Measurements from ENCODE around the gene MPV17.
"Not testable (repeated sequence)": the region's sequence is repeated elsewhere in the genome, so short reads cannot be mapped to it uniquely, and the experiment has no call there.

MPV17 gene

GRCh38 chr2:27275211-27276150 lies 47.4 kb downstream of the MPV17 start, which contains the start of gene DNAJC5G:
TSS of gene DNAJC5G (plus strand) at chr2:27275433. CDS start at chr2:27276729, 1,296 bp downstream.
- no peaks in the 10 kb centered on the region for H3K9me3 Mint-ChIP-seq
- peaks cover 26% of the 10 kb centered on the region for H3K27me3 Mint-ChIP-seq
- no peak within 1 kb of the TSS for H3K27ac Mint-ChIP-seq
- H3K4me1 Mint-ChIP-seq (ENCODE audit: low read depth) = peaks cover 6% of the 10 kb centered on the region
- no peaks in the 10 kb centered on the region for H3K36me3 Mint-ChIP-seq (ENCODE audit: low read depth)
- intact Hi-C loops (cut with micrococcal nuclease) = no loop called here
- no peak within 1 kb of the TSS for H3K4me3 Mint-ChIP-seq

- H3K4me3 Mint-ChIP-seq; H3K9me3 Mint-ChIP-seq; H3K27ac Mint-ChIP-seq; intact Hi-C loops (cut with micrococcal nuclease); H3K36me3 Mint-ChIP-seq (ENCODE audit: low read depth); H3K4me1 Mint-ChIP-seq (ENCODE audit: low read depth): not testable (repeated sequence)
- H3K27me3 Mint-ChIP-seq = peaks cover 29% of the 10 kb centered on the region
These were observed 50.1 kb downstream of the MPV17 start for GRCh38 chr2:27272537-27273522.

GRCh38 chr2:27271631-27272340 lies 51.1 kb downstream of the MPV17 start:
- no peaks in the 10 kb centered on the region for H3K9me3 Mint-ChIP-seq
- H3K4me1 Mint-ChIP-seq (ENCODE audit: low read depth) = no peaks in the 10 kb centered on the region
- intact Hi-C loops (cut with micrococcal nuclease) = no loop called here
- H3K27me3 Mint-ChIP-seq = peaks cover 22% of the 10 kb centered on the region
- H3K4me3 Mint-ChIP-seq = no peak overlapping the region
- H3K36me3 Mint-ChIP-seq (ENCODE audit: low read depth) = no peaks in the 10 kb centered on the region
- H3K27ac Mint-ChIP-seq = no peak overlapping the region

GRCh38 chr2:27270670-27271069 lies 52.2 kb downstream of the MPV17 start:
- Mint-ChIP-seq H3K4me1 (ENCODE audit: low read depth) (no peaks in the 10 kb centered on the region), H3K4me3 (no peak overlapping the region), H3K9me3 (no peaks in the 10 kb centered on the region), H3K36me3 (ENCODE audit: low read depth) (no peaks in the 10 kb centered on the region), H3K27me3 (peaks cover 21% of the 10 kb centered on the region), H3K27ac (no peak overlapping the region)
- intact Hi-C loops (cut with micrococcal nuclease) = no loop called here

GRCh38 chr2:27270131-27270530 lies 52.8 kb downstream of the MPV17 start:
- Mint-ChIP-seq H3K4me3 (no peak overlapping the region), H3K27ac (no peak overlapping the region), H3K36me3 (ENCODE audit: low read depth) (no peaks in the 10 kb centered on the region), H3K27me3 (peaks cover 21% of the 10 kb centered on the region), H3K9me3 (no peaks in the 10 kb centered on the region), H3K4me1 (ENCODE audit: low read depth) (no peaks in the 10 kb centered on the region)
- intact Hi-C loops (cut with micrococcal nuclease) = no loop called here

DNA sequence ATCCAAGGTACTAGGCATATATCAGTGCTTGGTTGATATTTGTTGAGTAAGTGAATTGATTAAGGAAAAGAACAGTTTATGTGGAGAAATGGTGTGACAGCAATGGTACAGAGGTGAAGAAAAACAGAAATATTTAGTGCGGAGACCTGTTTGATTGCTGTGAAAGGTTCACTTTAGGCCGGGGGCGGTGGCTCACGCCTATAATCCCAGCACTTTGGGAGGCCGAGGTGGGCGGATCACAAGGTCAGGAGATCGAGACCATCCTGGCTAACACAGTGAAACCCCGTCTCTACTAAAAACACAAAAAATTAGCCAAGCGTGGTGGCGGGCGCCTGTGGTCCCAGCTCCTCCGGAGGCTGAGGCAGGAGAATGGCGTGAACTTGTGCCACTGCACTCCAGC lies 54.6 kb downstream of the MPV17 start:
- H3K9me3 Mint-ChIP-seq; intact Hi-C loops (cut with micrococcal nuclease); H3K4me3 Mint-ChIP-seq; H3K27ac Mint-ChIP-seq; H3K36me3 Mint-ChIP-seq (ENCODE audit: low read depth): not testable (repeated sequence)
- Mint-ChIP-seq H3K4me1 (ENCODE audit: low read depth) (peaks cover 11% of the 10 kb centered on the region), H3K27me3 (peaks cover 18% of the 10 kb centered on the region)

DNA sequence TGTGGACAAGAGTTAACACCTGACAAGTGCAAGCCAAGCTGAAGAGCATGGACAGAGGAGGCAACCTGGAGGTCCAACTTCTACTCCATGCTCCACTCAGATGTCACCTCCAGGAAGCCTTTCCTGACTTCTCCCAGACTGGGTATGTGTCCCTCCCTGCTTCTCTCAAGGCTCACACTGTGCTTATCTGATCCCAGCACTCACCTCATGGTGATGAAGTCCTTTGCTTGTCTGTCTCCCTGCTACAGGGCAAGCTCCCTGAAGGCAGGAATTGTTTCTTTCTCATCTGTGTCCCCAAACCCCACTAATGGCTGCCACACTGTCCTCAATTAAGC lies 57.4 kb downstream of the MPV17 start:
- H3K4me3 Mint-ChIP-seq = no peak overlapping the region
- H3K9me3 Mint-ChIP-seq = no peaks in the 10 kb centered on the region
- H3K4me1 Mint-ChIP-seq (ENCODE audit: low read depth) = peaks cover 20% of the 10 kb centered on the region
- H3K27me3 Mint-ChIP-seq = peaks cover 28% of the 10 kb centered on the region
- no peak overlapping the region for H3K27ac Mint-ChIP-seq
- H3K36me3 Mint-ChIP-seq (ENCODE audit: low read depth) = no peaks in the 10 kb centered on the region
- intact Hi-C loops (cut with micrococcal nuclease) = no loop called here

DNA sequence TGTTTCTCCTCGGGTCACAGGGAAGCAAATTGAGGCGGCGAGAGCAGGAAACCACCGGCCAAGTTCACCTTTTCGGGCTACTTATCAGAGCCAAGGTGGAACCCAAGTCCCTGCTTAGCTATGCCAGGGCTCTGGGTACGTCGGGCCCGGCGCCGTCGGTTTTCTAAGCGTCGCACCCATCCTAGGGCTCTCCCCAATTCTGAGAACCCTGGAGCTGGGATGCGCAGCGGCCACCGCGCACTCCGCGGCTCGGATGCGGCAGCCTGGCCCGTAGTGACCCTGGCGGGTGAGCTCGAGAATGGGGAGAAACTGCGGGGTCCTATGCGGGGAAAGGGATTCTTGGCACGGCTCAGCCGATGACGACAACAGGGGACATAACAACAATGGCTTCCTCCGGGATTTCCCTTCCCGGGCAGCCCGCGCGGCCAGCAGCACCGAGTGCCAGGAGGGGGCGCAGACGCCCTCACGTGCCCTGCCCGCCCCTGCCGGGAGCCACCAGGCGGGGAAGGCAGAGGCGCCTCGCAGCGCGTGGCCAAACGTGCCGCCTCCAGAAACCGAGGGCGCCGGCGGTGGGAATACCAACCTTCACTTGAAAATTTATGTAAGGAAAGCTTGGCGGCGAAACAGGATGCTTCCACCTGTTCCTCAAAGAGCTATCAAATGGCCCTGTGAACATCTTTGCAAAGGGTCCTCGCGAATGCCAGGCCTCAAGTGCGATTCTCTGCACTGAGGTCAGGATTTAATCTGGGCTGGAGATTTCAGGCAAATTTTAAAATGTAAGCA lies 58.0 kb downstream of the MPV17 start:
- Mint-ChIP-seq H3K4me1 (ENCODE audit: low read depth) (peaks cover 20% of the 10 kb centered on the region), H3K27ac (no peak overlapping the region), H3K27me3 (peaks cover 31% of the 10 kb centered on the region), H3K9me3 (no peaks in the 10 kb centered on the region), H3K4me3 (peak overlapping the region; percentile 78), H3K36me3 (ENCODE audit: low read depth) (no peaks in the 10 kb centered on the region)
- intact Hi-C loops (cut with micrococcal nuclease) = no loop called here

DNA sequence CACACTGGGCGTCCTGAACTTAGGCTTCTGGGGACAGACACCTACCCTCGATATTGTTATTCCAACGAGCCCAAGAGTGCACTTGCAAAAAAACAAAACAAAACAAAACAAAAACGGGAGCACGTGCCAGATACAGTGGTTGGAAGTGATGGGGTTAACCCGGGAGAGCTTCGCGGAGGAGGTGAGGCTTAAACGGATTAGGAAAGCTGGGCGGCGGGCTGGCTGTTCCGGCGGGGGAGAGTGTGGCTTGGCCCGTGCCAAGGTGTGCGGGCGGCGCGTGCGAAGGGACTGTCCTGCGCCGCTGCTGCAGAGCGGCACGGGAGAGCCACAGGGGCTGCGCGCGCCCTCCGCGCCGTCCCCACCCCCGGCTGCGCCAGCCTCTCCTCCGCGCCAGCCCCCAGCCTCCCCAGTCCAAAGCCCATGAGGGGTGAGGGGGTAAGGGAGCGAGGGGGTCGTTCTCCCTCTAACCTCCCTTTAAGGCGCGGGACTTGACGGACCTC lies 58.6 kb downstream of the MPV17 start:
- H3K27ac Mint-ChIP-seq = no peak overlapping the region
- intact Hi-C loops (cut with micrococcal nuclease) = no loop called here

DNA sequence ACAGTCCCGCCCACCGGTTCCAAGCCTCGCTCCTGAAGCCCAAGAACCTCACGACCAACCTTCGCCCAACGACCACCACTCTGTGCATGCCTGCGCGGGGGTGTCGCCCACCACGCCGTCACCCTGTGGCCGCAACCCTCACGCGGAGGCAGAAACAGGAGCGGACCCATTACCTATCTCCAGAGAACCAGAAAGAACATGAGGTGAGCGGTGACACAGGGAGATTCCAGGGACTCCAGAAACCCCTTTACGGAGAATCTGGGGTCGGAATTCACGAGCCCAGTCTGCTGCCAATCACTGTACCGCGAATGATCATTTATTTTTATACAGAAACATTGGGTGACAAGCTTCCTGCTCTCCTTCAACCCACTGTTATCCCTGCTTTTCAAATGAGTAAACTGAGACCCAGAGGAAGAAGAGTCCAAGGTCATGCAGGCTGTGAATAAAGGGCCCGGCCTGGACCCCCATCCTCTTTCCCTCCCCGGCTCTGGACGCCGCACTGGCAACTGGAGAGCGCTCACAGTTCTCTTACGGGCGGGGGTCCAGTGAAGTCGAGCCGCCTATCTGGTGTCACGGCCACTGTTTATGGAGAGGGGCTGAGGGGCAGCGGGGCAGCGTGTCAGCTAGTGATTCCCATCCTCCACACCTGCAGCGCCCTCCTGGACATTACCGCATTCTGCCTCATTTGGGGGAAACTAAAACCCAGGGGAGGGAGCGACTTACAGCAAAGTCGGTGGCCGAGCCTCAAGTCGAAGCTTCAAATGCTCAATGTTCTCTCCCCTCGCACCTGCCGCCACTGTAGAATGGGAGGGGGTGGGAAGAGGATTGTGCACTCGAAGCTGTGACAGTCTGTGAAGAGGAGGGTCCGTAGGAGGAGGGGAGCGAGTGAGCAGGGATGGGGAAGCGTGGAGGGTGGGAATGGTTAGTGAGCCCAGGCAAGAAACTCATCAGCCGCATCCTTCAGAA lies 59.3 kb downstream of the MPV17 start:
- Mint-ChIP-seq H3K27ac (no peak overlapping the region), H3K4me1 (ENCODE audit: low read depth) (peaks cover 20% of the 10 kb centered on the region), H3K4me3 (peak overlapping the region; percentile 78), H3K9me3 (no peaks in the 10 kb centered on the region), H3K36me3 (ENCODE audit: low read depth) (no peaks in the 10 kb centered on the region), H3K27me3 (peaks cover 36% of the 10 kb centered on the region)
- intact Hi-C loops (cut with micrococcal nuclease) = no loop called here

More for the DNA sequence above, 58.6 kb downstream of the MPV17 start:
- peak overlapping the region; percentile 78 for H3K4me3 Mint-ChIP-seq
- H3K4me1 Mint-ChIP-seq (ENCODE audit: low read depth) = peaks cover 20% of the 10 kb centered on the region
- peaks cover 32% of the 10 kb centered on the region for H3K27me3 Mint-ChIP-seq
- no peaks in the 10 kb centered on the region for H3K9me3 Mint-ChIP-seq
- no peaks in the 10 kb centered on the region for H3K36me3 Mint-ChIP-seq (ENCODE audit: low read depth)

DNA sequence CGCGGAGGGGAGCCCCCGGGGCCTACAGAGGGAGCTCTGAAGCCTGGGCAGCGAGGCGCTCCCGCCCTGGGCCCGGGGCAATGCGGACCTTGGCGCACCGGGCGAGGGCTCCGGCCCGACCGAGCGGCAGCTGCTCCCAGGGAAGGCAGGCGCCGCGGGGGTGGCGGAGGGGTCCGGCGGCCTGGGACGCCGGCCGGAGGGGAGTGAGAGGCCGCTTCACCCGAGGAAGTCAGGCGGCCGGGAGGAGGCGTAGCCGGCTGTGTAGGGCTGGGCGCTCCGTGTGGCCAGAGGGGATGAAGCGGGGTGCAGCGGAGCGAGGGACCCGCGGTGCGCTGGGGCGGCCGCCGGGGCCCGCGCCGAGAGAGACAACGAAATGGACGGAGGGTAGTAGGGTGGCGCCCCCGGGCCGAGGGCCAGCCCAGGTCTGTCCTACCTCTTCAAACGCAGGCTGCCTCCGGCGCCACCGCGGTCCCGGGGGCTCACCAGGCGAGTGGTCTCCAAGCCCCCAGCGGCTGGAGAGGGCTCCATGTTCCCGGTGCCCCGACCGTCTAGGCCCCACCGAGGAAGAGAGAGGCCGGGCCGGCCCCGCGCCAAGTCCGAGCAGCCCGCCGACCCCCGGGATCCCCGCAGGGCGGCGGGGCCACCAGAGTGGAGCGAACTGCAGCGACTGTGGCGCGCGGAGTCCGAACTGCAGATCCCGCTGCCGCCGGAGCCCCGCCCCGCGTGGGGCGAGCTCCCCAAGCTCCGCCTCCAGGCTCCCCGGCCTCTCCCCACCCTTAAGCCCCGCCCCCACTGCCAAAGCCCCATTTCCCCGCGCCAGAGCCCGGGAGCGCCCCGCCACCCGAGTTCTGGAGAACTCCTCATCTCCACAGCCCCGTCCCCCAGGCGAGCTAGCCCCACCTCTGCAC lies 60.3 kb downstream of the MPV17 start, which contains the start of gene SLC30A3:
TSS of gene SLC30A3 (minus strand) at position 669 of the 908 bp plus-strand sequence. CDS start at position 528, 141 bp downstream.
- H3K36me3 Mint-ChIP-seq (ENCODE audit: low read depth) = no peaks in the 10 kb centered on the region
- H3K4me1 Mint-ChIP-seq (ENCODE audit: low read depth) = peaks cover 20% of the 10 kb centered on the region
- intact Hi-C loops (cut with micrococcal nuclease) = no loop called here
- no peaks in the 10 kb centered on the region for H3K9me3 Mint-ChIP-seq
- peaks cover 43% of the 10 kb centered on the region for H3K27me3 Mint-ChIP-seq
- H3K4me3 Mint-ChIP-seq = peak within 1 kb of the TSS; percentile 78
- H3K27ac Mint-ChIP-seq = no peak within 1 kb of the TSS
